GM12891 (cell line): ENCODE results near the gene FAM163B.

Source experiments
- POLR2A ChIP-seq: IDR thresholded peaks from 2 replicates; pipeline ENCODE4 v1.6.1; 2011; ENCODE audit warnings: low read depth, low read length, control low read depth
- POLR2AphosphoS5 ChIP-seq: IDR thresholded peaks from 2 replicates; pipeline ENCODE4 v1.6.1; 2011; ENCODE audit warnings: low read depth, low read length, control low read depth

GRCh38 chr9:133566382-133566781, 42.8 kb downstream of the FAM163B start:
- no peak for TF ChIP-seq POLR2A
- TF ChIP-seq POLR2AphosphoS5 = no peak
